HEK293T (cell line): Measurements from ENCODE around the gene FAM72B.
"Not testable (repeated sequence)": the region's sequence is repeated elsewhere in the genome, so short reads cannot be mapped to it uniquely, and the experiment has no call there.

Source experiments
- BHLHE40 ChIP-seq: fragments of 450-650 bp; IDR thresholded peaks from 2 replicates; pipeline ENCODE4 v1.6.1; 2016; ENCODE audit warnings: mild to moderate bottlenecking, moderate library complexity, borderline replicate concordance
- ELF4 ChIP-seq: fragments of 450-650 bp; IDR thresholded peaks from 2 replicates; pipeline ENCODE4 v1.6.1; 2017; ENCODE audit warnings: antibody characterized with exemption
- FOXA1 ChIP-seq: fragments of 450-650 bp; IDR thresholded peaks from 2 replicates; pipeline ENCODE4 v1.6.1; 2016; ENCODE audit warnings: mild to moderate bottlenecking
- FOXK2 ChIP-seq: fragments of 450-650 bp; IDR thresholded peaks from 2 replicates; pipeline ENCODE4 v1.6.1; 2016; ENCODE audit warnings: mild to moderate bottlenecking
- FOXM1 ChIP-seq: fragments of 450-650 bp; IDR thresholded peaks from 2 replicates; pipeline ENCODE4 v1.6.1; 2017; ENCODE audit warnings: mild to moderate bottlenecking, borderline replicate concordance
- L3MBTL2 ChIP-seq: fragments of 450-650 bp; conservative IDR thresholded peaks from 2 replicates; pipeline ENCODE4 v1.6.1; 2016; ENCODE audit warnings: mild to moderate bottlenecking
- SP1 ChIP-seq: fragments of 450-650 bp; IDR thresholded peaks from 2 replicates; pipeline ENCODE4 v1.6.1; 2017
- ZNF384 ChIP-seq: fragments of 450-650 bp; IDR thresholded peaks from 2 replicates; pipeline ENCODE4 v1.6.1; 2016

GRCh38 chr1:121199763-121200162, 15.6 kb upstream of the FAM72B start:
- TF ChIP-seq SP1, FOXA1, BHLHE40, ELF4, FOXM1, L3MBTL2, FOXK2, ZNF384: not testable (repeated sequence)
